ENCODE data around the gene MCM3AP. TPM values are rescaled to one million over a fixed set of nuclear protein-coding genes. Genes with fewer than 3 reads are reported as not detected.

MCM3AP gene
- total RNA-seq, 1 donor from 2014 or later = 69.9 TPM

DNA sequence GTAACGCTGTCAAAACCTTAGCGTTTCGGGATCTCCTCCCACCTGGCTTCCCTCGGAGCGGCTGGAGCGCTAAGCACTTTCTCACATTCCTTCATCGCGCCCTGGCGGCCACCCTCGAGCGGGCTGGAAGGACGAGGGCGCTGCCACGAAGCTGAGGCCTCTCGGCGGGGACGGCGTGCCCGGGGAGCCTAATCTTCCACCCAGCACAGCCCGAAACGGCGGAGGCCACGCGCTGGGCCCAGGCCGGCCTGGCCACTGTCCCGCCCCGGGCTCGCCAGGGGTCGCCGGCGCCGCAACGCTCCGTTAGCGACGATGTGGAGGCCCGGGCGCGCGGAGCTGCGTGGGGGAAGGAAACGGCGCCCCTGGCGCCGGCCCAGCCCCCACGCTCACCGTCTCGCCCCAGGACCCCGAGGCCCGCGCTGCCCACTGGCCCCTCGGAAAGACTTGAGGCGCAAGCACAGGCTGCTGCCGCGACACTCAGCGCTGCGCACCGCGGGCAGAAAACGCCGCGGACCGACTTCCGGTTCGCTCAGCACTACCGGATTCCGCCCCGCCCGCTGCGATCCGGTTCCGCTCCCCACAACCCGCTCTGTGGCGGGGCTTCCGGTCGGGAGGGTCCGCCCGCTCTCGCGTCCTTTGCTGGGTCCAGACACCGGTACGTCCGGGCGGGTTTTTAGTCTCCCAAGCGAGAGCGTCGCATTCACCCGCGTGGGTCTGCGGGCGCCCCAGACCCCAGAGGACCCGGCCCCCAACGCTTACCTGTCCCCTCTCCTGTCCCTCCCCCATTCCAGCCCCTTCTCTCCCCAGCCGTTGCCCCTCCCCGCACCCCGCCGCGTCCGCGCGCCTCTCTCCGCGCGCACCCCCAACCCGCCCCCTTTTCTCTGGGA, 593 bp upstream of the MCM3AP start, which contains the start of gene YBEY:
TSS of gene YBEY (plus strand) at position 582 of the 887 bp plus-strand sequence. CDS start 572 bp downstream, outside the sequence.
- intact Hi-C loops (cut with DNase I) = loop anchor here (1.0 to 10.0 kb wide), 4 partner anchors 11 to 311 kb away; partner anchors contain the start of genes LSS and PCNT
- peak; percentile 93 for DNase-seq (ENCODE audit: low spot score)

DNA sequence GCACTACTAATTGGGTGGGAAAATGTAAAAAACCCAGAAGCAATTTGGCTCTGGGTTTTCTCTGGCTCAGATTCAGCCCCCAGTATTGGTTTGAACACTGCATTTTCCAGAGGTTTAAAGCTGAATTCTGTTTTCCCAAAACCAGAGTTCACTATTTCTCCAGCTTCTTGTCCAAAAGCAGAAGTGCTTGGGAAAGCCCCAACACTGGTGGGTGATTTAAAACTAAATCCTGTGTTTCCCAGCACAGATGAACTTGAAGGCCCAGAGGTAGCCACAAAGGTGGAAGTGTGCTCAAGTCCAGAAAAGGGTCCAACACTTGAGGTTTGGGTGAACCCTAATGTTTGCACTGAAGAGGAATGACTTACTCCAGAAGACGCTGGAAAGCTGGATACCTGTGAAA, 678 bp downstream of the MCM3AP start:
- intact Hi-C loops (cut with DNase I) = loop anchor here (5.0 to 10.0 kb wide), 2 partner anchors 57 to 310 kb away; partner anchors contain the start of gene LSS
- DNase-seq (ENCODE audit: low spot score) = no peak

DNA sequence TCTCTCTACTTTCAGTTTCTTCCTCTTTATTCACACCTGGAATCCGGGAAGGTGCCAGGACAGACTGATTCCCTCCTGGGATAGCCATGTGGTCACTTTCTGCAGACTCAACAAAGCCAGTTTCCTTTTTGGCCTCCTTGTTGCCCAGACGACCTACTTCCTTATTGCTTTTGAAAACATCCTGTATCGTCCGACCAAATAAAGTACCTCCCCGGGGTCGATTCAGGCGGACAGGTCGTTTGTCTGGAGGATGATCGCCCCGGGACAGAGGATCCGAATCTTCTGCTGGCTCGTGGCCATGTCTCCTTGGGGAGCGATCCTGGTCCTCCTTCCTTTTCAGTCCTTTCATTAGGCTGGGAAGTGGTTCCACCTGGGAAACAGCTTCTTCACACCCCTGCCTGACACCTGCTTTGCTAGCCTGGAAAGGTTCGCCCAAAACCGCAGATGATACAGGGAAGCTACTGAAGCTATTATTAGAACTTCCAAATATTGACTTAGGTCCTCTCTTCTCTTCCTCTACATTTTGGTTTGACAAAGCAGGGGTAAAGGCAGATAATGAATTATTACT, 1.2 kb downstream of the MCM3AP start:
- intact Hi-C loops (cut with DNase I) = loop anchor here (10.0 kb wide), 1 partner anchor 309 kb away; no protein-coding TSS in a partner anchor
- no peak for DNase-seq (ENCODE audit: low spot score)

DNA sequence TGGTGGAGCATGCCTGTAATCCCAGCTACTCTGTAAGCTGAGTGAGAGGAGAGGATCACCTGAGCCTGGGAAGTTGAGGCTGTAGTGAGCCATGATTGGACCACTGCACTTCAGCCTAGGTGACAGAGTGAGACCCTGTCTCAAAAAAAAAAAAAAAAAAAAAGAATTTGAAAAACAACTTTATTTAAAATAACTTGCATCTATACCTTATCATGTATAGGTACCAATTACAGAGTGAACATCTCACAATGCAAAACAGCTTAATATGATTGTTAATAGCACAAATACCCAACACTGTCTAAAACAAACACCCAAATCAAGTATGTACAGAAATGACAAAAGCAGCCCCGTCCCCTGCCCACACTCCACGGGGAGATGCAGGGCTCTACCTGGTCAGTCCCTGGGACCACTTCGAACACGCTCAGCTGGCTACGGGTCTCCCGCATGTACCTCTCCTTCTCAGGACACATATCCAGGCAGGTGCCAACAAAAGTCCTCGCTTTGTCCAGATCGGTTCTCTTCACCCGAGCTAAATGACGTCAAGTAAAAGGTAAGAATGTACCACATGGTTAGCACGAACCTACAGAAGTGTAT, 10.5 kb downstream of the MCM3AP start:
- DNase-seq (ENCODE audit: low spot score) = no peak
- intact Hi-C loops (cut with DNase I) = no loop called here

DNA sequence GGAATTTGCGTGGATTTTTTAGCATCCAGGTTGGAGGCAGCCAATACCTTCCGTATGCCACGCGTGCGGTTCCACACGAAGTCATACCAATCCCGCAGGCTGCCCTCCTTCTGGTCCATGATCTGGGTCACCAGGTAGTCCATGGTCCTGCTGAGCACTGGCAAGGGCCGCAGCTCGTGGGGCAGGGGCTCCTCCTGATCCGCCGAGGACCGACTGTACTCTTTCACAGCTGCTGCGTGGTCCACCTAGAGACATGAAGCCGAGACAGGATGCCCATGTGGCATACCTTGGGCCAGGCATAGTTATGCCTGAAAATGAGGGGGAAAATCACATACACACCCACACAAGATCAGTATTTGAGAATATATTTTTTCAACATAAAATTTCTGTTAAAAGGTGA, 12.1 kb downstream of the MCM3AP start:
- DNase-seq (ENCODE audit: low spot score) = peak; percentile 74
- intact Hi-C loops (cut with DNase I) = no loop called here

DNA sequence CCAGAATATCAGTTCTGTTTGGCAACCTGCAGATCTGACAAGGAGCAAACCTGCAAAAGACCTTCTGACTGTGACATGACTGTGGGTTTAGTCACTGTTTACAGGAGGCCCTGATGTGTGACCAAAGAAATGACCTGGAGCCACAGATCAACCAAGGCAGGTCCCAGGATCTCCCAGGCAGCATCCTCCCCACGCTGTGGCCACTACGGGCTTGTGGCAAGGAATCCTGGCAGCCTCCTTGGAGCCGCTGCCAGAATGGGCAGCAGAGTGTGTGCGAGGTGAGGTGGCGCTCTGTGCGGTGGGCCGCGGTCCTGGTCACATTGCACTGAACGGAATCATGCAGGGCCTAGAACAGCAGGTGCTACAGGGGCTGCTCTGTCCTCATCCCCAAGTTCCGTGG, 15.9 kb downstream of the MCM3AP start:
- peak; percentile 41 for DNase-seq (ENCODE audit: low spot score)
- intact Hi-C loops (cut with DNase I) = no loop called here

DNA sequence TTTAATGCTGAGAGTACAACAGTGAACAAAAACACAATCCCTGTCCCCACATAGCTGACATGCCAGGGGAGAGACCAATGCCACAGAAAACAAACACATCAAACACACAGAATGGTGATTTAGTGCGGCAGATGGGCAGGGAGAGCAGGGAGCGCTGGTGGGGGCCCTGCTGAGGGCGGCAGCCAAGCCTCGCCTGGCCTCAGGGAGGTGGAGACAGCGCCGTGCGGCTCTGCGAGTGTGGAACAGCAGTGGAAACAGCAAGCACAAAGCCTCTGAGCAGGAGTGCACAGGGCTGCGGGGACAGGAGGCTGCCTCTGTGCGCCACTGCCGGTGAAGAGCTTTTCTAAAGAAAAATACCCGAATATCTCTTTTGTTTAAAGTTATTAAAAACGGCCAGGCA, 17.0 kb downstream of the MCM3AP start:
- intact Hi-C loops (cut with DNase I) = no loop called here
- DNase-seq (ENCODE audit: low spot score) = no peak

DNA sequence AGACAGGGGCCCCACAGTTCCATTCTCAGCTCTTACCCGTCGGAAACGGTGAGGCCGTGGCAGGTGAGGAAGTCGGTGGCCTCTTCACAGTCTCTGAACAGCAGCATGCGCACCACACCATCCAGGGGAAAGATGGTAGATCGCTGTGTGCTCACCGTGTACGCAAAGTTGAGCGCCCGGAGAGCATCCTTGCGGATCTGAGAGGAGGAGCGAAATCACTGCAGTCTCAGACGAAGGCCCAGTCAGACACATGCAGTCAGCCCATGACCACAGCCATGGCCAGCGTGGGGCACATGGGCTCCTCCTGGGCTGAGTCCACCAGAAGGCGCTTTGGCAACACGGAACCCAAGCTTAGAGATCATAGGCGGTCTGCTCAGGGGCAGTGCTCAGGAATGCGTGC, 18.5 kb downstream of the MCM3AP start:
- intact Hi-C loops (cut with DNase I) = no loop called here
- DNase-seq (ENCODE audit: low spot score) = peak; percentile 44

DNA sequence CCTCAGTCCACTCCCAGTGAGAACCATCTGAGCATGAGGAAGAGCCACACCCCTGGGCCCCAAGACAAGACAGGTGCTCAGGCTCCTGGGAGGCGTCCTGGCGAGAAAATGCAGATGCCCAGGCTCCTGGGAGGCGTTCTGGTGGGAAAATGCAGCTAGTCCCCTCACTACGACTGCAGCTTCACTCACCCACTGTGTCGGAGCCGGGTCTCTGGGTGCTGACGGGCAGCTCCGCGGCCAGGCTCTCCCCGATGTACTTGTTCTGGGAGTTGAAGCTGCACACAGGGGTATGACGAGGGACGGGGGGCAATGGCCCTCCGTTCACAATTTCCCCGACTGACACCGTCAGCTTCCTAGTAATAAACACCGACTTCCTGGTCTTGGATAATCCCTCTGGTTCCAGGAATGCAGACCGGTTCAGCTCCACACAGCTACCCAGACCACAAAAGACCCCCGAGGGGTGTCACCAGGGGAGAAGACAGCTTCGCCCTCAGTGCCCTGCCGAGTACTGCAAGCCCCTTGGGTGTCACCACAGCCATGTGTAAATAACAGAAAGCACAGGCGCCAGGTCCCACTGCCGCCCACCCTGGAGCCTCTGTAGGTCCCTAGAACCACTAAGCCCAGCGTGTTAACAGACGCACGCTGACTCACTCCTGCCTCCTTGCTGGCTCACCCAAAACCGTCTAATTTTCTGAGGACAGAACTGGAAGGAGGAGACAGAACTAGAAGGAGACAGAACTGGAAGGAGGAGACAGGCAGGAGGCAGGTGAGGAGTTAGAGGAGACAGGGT, 19.5 kb downstream of the MCM3AP start:
- peak; percentile 66 for DNase-seq (ENCODE audit: low spot score)
- intact Hi-C loops (cut with DNase I) = no loop called here

DNA sequence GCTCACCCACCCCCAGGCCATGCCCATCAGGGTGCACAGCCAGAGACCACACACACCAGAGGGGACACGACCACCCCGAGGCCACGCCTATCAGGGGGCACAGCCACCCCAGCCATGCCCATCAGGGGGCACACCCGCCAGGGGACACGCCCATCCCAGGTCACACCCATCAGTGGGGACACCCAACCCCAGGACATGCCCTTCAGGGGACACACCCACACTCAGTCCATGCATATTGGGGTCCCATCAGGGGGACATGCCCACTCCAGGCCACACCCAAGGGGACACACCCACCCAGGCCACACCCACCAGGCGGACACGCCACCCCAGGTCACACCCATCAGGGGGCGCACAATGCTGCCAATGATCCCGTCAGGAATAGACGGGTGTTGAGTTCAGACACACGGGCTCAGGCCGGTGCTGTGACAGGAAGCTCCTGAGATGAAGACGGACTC, 20.7 kb downstream of the MCM3AP start:
- no peak for DNase-seq (ENCODE audit: low spot score)
- intact Hi-C loops (cut with DNase I) = no loop called here

DNA sequence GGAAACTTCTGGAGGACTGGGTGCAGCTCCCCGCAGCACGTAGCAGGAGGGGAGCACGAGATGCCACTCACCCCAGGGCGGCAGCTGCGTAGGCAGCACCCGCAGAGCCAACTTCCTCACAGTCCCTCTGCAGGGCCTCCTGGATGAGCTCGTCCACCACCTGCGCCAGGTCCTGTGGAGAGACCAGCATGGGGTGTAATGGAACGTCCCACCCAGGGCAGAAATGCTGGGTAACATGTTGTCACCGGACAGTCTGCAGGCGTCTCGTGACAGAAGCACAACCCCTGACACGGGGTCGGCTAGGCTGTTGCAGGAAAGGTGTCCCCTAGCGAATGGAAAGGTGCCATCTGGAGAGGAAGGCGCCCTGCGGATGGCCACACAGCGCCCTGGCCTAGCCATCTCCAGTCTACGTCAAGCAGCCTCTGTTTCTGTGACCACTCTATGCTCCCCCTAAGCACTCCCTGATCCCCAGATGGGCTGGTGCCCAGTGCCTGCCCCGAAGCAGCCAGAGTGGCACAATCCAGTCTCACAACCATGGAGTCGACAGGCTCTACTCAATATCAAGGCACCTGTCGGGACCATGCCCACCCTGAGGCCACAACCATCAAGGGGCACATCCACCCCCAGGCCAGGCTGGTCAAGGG, 21.2 kb downstream of the MCM3AP start:
- peak; percentile 26 for DNase-seq (ENCODE audit: low spot score)
- intact Hi-C loops (cut with DNase I) = no loop called here

DNA sequence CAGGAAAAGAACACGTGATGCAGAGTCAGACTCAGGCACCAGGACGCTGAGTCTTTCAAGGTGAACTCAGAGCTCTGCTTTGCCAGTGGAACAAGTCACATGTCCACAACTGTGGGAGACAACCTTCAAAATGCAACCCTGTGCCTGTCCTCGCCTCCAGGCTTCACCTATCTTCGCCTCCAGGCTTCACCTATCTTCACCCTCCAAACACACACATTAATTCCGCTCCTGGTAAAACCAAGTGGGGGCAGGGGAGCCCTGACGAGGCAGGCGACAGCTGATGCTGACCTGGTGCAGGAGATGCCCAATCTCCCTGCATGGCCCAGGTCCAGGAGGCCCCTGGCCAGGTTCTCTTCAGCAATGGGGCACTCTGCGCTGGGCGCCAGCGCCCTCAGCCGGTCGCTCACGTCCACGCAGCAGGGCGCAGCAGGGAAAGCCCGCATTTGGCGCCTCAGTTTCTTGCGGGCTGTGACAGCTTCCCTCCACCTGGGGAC, 28.9 kb downstream of the MCM3AP start:
- DNase-seq (ENCODE audit: low spot score) = no peak
- intact Hi-C loops (cut with DNase I) = loop anchor here (10.0 kb wide), 1 partner anchor 112 kb away; no protein-coding TSS in a partner anchor

DNA sequence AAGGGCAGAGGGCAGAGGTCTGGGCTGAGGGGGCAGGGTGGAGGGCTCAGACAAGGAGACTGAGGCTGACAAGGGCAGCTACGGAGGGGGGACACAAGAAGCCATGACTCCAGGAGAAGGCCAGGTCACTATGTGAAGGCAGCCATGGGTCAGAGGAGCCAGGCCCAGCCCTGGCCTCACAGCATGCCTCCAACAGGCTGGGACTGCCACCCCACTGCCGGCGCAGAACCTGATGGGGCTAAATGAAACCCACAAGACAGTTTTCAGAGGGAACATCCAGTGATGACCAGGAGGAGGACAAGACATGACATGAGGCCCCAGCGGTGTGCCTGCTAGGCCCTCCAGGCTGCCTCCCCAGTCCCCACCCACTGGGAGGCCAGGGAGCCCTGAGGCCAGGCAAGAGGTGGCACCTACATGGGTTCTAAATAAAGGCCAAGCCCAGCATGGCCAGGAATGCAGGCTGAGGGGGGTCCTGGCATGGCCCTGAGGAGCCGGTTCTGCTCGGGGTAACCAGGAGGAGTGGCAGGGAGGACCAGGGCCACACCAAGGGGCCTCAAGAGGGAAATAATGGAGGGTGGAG, 29.6 kb downstream of the MCM3AP start:
- DNase-seq (ENCODE audit: low spot score) = no peak
- intact Hi-C loops (cut with DNase I) = loop anchor here (10.0 kb wide), 1 partner anchor 111 kb away; no protein-coding TSS in a partner anchor

DNA sequence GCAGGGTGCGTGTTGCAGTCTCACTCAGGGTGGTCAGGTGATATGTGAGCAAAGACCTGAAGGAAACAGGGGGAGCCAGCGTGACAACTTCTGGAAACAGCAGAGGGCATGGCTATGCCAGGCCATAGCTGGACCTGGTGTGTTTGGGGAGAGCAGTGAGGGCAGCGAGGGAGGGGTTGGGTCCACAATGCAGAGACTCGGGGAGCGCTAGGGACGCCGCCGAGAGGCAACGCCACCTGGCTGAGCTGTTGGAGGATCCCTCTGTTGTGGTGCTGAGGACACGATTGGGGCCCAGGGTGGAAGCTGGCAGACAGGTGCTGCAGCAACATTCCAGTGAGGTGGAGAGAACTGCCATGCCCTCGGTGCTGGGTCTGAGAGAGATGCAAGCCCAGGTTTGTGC, 30.2 kb downstream of the MCM3AP start:
- no peak for DNase-seq (ENCODE audit: low spot score)
- intact Hi-C loops (cut with DNase I) = loop anchor here (10.0 kb wide), 1 partner anchor 110 kb away; no protein-coding TSS in a partner anchor

DNA sequence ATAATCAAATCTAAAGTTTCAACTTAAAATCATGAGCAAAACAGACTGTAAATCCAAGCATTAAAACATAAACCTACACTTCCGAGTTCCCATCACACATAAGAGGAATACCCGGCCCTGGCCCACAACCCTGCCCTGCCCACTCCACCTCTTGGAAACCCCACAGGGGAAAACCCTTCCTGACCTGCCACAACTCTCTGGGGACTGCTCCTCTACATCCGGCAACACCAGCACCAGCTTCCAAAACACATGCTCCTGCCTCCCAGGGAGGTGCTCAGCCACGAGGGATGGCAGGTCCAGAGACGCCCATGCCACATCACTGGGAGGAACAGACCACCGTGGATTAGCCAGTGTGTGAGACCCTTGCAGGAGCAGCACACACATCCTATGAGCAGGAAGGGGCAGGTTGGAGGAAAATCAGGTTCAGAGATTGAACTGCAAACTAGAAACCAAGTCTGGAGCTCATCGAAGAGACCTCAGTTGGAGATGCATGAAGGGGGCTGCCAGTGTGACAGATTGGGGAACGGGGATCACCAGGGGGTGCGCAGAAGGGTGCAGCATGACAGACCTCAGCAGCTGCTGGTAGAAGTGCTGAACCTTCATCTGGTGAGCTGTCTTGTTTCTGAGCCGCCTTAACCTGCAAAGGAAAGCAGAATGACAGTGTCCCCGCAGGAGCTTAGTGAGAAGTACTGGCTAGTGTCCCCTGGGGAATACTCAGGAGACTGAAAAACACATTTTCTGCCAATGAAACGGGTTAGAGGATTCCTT, 31.0 kb downstream of the MCM3AP start:
- DNase-seq (ENCODE audit: low spot score) = no peak
- intact Hi-C loops (cut with DNase I) = loop anchor here (10.0 kb wide), 1 partner anchor 110 kb away; no protein-coding TSS in a partner anchor

DNA sequence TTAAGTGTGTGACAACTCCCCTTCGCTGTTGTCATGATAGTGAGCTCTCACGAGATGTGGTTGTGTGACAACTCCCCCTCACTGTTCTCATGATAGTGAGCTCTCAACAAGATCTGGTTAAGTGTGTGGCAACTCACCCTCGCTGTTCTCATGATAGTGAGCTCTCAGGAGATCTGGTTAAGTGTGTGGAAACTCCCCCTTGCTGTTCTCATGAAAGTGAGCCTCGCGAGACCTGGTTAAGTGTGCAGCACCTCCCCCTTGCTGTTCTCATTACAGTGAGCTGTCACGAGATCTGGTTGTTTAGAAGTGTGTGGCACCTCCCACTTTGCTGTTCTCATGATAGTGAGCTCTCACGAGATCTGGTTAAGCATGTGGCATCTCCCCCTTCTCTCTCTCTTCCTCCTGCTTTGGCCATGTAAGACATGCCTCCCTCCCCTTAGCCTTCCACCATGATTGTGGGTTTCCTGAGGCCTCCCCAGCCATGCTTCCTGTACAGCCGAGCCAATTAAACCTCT, 31.7 kb downstream of the MCM3AP start:
- DNase-seq (ENCODE audit: low spot score) = no peak
- intact Hi-C loops (cut with DNase I) = loop anchor here (10.0 kb wide), 1 partner anchor 109 kb away; no protein-coding TSS in a partner anchor

DNA sequence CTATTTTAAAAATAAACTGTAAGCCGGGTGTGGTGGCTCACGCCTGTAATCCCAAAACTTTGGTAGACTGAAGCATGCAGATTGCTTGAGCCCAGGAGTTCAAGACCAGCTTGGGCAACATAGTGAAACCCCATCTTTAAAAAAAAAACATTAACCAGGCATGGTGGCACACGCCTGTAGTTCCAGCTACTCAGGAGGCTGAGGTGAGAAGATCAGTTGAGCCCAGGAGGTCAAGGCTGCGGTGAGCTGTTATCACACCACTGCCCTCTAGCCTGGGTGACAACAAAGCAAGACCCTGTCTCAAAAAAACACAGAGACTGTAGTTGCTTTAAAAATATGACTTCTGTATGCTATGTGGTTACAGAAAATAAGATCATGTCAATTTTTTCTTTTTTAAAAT, 32.6 kb downstream of the MCM3AP start:
- DNase-seq (ENCODE audit: low spot score) = no peak
- intact Hi-C loops (cut with DNase I) = loop anchor here (10.0 kb wide), 1 partner anchor 108 kb away; no protein-coding TSS in a partner anchor
